Thoracic aorta (tissue), 2 donors: Measurements from ENCODE around the gene ABCA5. TPM values are rescaled to one million over a fixed set of nuclear protein-coding genes. Genes with fewer than 3 reads are reported as not detected.
"Not testable (repeated sequence)": the region's sequence is repeated elsewhere in the genome, so short reads cannot be mapped to it uniquely, and the experiment has no call there.

Experiments used
- ATAC-seq: fragments of 150-250 bp; one replicate; pipeline ENCODE4 v1.8.0; 2017; ENCODE audit warnings: low read depth; ENCODE audit not compliant: insufficient number of reproducible peaks, low FRiP score
- DNase-seq: peaks from one replicate; pipeline ENCODE4 v3.0.0-alpha.2; 2020; ENCODE audit warnings: low spot score
- H3K27ac ChIP-seq, 2 donors: fragments of 200-600 bp; sonication (generic); 1 replicate in 1 of 2; 2 replicates in 1 of 2; pipeline ENCODE4 v1.5.1; 2016; ENCODE audit warnings: mild to moderate bottlenecking in 2 of 2, moderate library complexity in 2 of 2
- H3K27me3 ChIP-seq: fragments of 200-600 bp; sonication (generic); replicated peaks from 2 replicates; pipeline ENCODE4 v1.6.0; 2016; ENCODE audit warnings: mild to moderate bottlenecking; ENCODE audit not compliant: insufficient read depth
- H3K36me3 ChIP-seq: fragments of 200-600 bp; sonication (generic); one replicate; pipeline ENCODE4 v1.5.1; 2016
- H3K4me1 ChIP-seq, 2 donors: fragments of 200-600 bp; sonication (generic); 1 replicate in 1 of 2; 2 replicates in 1 of 2; pipeline versions ENCODE4 v1.5.1 to v1.6.0; 2016; ENCODE audit warnings: low read depth in 2 of 2, mild to moderate bottlenecking in 1 of 2; ENCODE audit not compliant: control insufficient read depth in 1 of 2
- H3K4me3 ChIP-seq: fragments of 200-600 bp; sonication (generic); 2 replicates; pipeline ENCODE4 v1.5.1; 2016; ENCODE audit warnings: mild to moderate bottlenecking
- H3K9me3 ChIP-seq: fragments of 200-600 bp; sonication (generic); 2 replicates; pipeline ENCODE4 v1.5.1; 2016
- CTCF ChIP-seq: fragments of 200-600 bp; sonication (generic); IDR thresholded peaks from one replicate; pipeline ENCODE4 v1.5.1; 2019; ENCODE audit warnings: antibody characterized with exemption
- total RNA-seq, 2 donors: library from RNA; depleted of rRNA; stranded (reverse); fragments of >200 nt; gene quantifications; one replicate each; pipeline versions ENCODE4 v1.1.0 to v1.2.3, GENCODE V29; 2016

The ABCA5 gene
- total RNA-seq, 2 donors from 2014 or later = 9.1 to 46.2 TPM

GRCh38 chr17:69287168-69287567 is 39.8 kb downstream of the ABCA5 start:
- no peaks in the 10 kb centered on the region for H3K4me1 ChIP-seq
- peaks cover 2% of the 10 kb centered on the region for H3K36me3 ChIP-seq
- no peaks in the 10 kb centered on the region for H3K9me3 ChIP-seq
- ATAC-seq (no peak), DNase-seq (no peak)
- no peaks in the 10 kb centered on the region for H3K27me3 ChIP-seq
- TF ChIP-seq CTCF = no peak
- no peak overlapping the region for H3K27ac ChIP-seq
- no peak overlapping the region for H3K4me3 ChIP-seq

- Histone ChIP-seq H3K27me3 (no peaks in the 10 kb centered on the region), H3K36me3 (peaks cover 3% of the 10 kb centered on the region), H3K4me1 (no peaks in the 10 kb centered on the region), H3K27ac (no peak overlapping the region), H3K4me3 (no peak overlapping the region), H3K9me3 (no peaks in the 10 kb centered on the region)
- no peak for TF ChIP-seq CTCF
- DNase-seq = no peak
- ATAC-seq = no peak
Observed at GRCh38 chr17:69286257-69286656, 40.7 kb downstream of the ABCA5 start.

GRCh38 chr17:69284646-69285045 is 42.3 kb downstream of the ABCA5 start:
- ATAC-seq = no peak
- no peak for TF ChIP-seq CTCF
- Histone ChIP-seq H3K9me3 (no peaks in the 10 kb centered on the region), H3K36me3 (peaks cover 3% of the 10 kb centered on the region), H3K27me3 (no peaks in the 10 kb centered on the region), H3K4me3 (no peak overlapping the region), H3K4me1 (no peaks in the 10 kb centered on the region), H3K27ac (no peak overlapping the region)
- no peak for DNase-seq

GRCh38 chr17:69282002-69282401 is 44.9 kb downstream of the ABCA5 start:
- Histone ChIP-seq H3K4me3 (no peak overlapping the region), H3K36me3 (peaks cover 3% of the 10 kb centered on the region), H3K27ac (no peak overlapping the region), H3K27me3 (no peaks in the 10 kb centered on the region), H3K9me3 (no peaks in the 10 kb centered on the region), H3K4me1 (no peaks in the 10 kb centered on the region)
- no peak for DNase-seq
- no peak for TF ChIP-seq CTCF
- no peak for ATAC-seq

- H3K4me1 ChIP-seq, H3K4me3 ChIP-seq, H3K36me3 ChIP-seq, H3K9me3 ChIP-seq, ATAC-seq, H3K27ac ChIP-seq, H3K27me3 ChIP-seq, DNase-seq: not testable (repeated sequence)
Observed at GRCh38 chr17:69276279-69276678, 50.7 kb downstream of the ABCA5 start.

- DNase-seq (no peak), ATAC-seq (no peak)
- TF ChIP-seq CTCF = no peak
Observed at GRCh38 chr17:69275751-69276150, 51.2 kb downstream of the ABCA5 start.

More at GRCh38 chr17:69275751-69276150, 51.2 kb downstream of the ABCA5 start:
- Histone ChIP-seq H3K27me3 (no peaks in the 10 kb centered on the region), H3K36me3 (no peaks in the 10 kb centered on the region), H3K4me3 (no peak overlapping the region), H3K27ac (no peak overlapping the region), H3K9me3 (no peaks in the 10 kb centered on the region), H3K4me1 (no peaks in the 10 kb centered on the region)
